K562 (cell line): Measurements from ENCODE around the gene C12orf60. TPM values are rescaled to one million over a fixed set of nuclear protein-coding genes. Genes with fewer than 3 reads are reported as not detected.

Experiments
- BDP1 ChIP-seq: IDR thresholded peaks from 3 replicates; pipeline ENCODE4 v1.6.1; 2011; ENCODE audit not compliant: insufficient read length, insufficient read depth
- COPS2 ChIP-seq: fragments of 450-650 bp; conservative IDR thresholded peaks from 2 replicates; pipeline ENCODE4 v1.6.1; 2016; ENCODE audit warnings: mild to moderate bottlenecking, moderate library complexity
- CTCFL ChIP-seq: IDR thresholded peaks from 2 replicates; pipeline ENCODE4 v1.6.1; 2011; ENCODE audit warnings: borderline replicate concordance, low read depth, mild to moderate bottlenecking, moderate library complexity, low read length; ENCODE audit not compliant: insufficient read depth, poor library complexity, severe bottlenecking
- DLX4 ChIP-seq: fragments of 250-450 bp; sonication (Bioruptor Pico); IDR thresholded peaks from 2 replicates; pipeline ENCODE4 v1.6.1; 2021; ENCODE audit warnings: mild to moderate bottlenecking
- ETV1 ChIP-seq: fragments of 450-650 bp; conservative IDR thresholded peaks from 2 replicates; pipeline ENCODE4 v1.6.1; 2016; ENCODE audit warnings: missing genetic modification characterization, control low read depth, low read depth, missing compliant biosample characterization
- FOXK1 ChIP-seq: sonication (generic); formaldehyde crosslinking; IDR thresholded peaks from 2 replicates; pipeline ENCODE4 v1.8.0; 2022; ENCODE audit warnings: missing genetic modification reagents, mild to moderate bottlenecking, borderline replicate concordance
- HMG20B ChIP-seq: fragments of 250-450 bp; sonication (Bioruptor Pico); IDR thresholded peaks from 2 replicates; pipeline ENCODE4 v1.5.0; 2021; ENCODE audit warnings: mild to moderate bottlenecking
- IRF9 ChIP-seq: fragments of 450-650 bp; IDR thresholded peaks from 2 replicates; pipeline ENCODE4 v1.6.1; 2016; ENCODE audit warnings: missing biosample characterization, missing genetic modification characterization
- MYC ChIP-seq, 2 experiments: fragments of 250-450 bp in 1 of 2; sonication (Bioruptor Pico) in 1 of 2; IDR thresholded peaks; 2 replicates each; pipeline versions ENCODE4 v1.5.1 to v1.6.1; 2012 to 2021; ENCODE audit warnings: low read depth in 2 of 2, borderline replicate concordance in 1 of 2, improper control_type of control experiment in 1 of 2, low read length in 1 of 2, mild to moderate bottlenecking in 1 of 2, moderate library complexity in 1 of 2
- NR4A1 ChIP-seq, 2 experiments: fragments of 250-450 bp in 1 of 2; fragments of 450-650 bp in 1 of 2; sonication (Bioruptor Pico) in 1 of 2; IDR thresholded peaks; 2 replicates each; pipeline versions ENCODE4 v1.4.0 to v1.6.1; 2016 to 2020; ENCODE audit warnings: mild to moderate bottlenecking in 2 of 2, missing compliant biosample characterization in 1 of 2, missing genetic modification characterization in 1 of 2, moderate library complexity in 1 of 2
- POLR2AphosphoS2 ChIP-seq: IDR thresholded peaks from 2 replicates; pipeline ENCODE4 v1.6.1; 2012; ENCODE audit warnings: low read length, improper control_type of control experiment
- PTTG1 ChIP-seq: fragments of 450-650 bp; IDR thresholded peaks from 2 replicates; pipeline ENCODE4 v1.6.1; 2016; ENCODE audit warnings: low read depth, mild to moderate bottlenecking, missing genetic modification characterization, missing compliant biosample characterization
- RFX5 ChIP-seq: IDR thresholded peaks from 2 replicates; pipeline ENCODE4 v1.6.1; 2011; ENCODE audit warnings: low read depth, mild to moderate bottlenecking, improper control_type of control experiment, low read length
- SIX5 ChIP-seq, 2 experiments: IDR thresholded peaks; 2 replicates each; pipeline ENCODE4 v1.6.1; 2011; ENCODE audit warnings: low read length in 2 of 2, borderline replicate concordance in 1 of 2, low read depth in 1 of 2, mild to moderate bottlenecking in 1 of 2, moderate library complexity in 1 of 2; ENCODE audit not compliant: insufficient read depth in 1 of 2
- SMARCA4 ChIP-seq: fragments of 450-650 bp; IDR thresholded peaks from 2 replicates; pipeline ENCODE4 v1.6.1; 2016
- SUPT5H ChIP-seq: fragments of 450-650 bp; IDR thresholded peaks from 2 replicates; pipeline ENCODE4 v1.6.1; 2016
- TCF3 ChIP-seq: sonication (generic); formaldehyde crosslinking; IDR thresholded peaks from 2 replicates; pipeline ENCODE4 v1.4.0; 2020; ENCODE audit warnings: mild to moderate bottlenecking, missing genetic modification reagents
- TEAD2 ChIP-seq: fragments of 450-650 bp; IDR thresholded peaks from 2 replicates; pipeline ENCODE4 v1.6.1; 2016; ENCODE audit warnings: missing genetic modification characterization, control low read depth, missing compliant biosample characterization
- TSC22D4 ChIP-seq: fragments of 450-650 bp; IDR thresholded peaks from 2 replicates; pipeline ENCODE4 v1.6.1; 2016; ENCODE audit warnings: missing genetic modification characterization, missing biosample characterization, control low read depth
- ZNF124 ChIP-seq: sonication (generic); formaldehyde crosslinking; IDR thresholded peaks from 2 replicates; pipeline ENCODE4 v1.8.1; 2022; ENCODE audit warnings: missing genetic modification reagents
- ZNF24 ChIP-seq: fragments of 450-650 bp; IDR thresholded peaks from 2 replicates; pipeline ENCODE4 v1.6.1; 2016
- ZNF280A ChIP-seq: fragments of 450-650 bp; IDR thresholded peaks from 2 replicates; pipeline ENCODE4 v1.6.1; 2018; ENCODE audit warnings: mild to moderate bottlenecking, low read depth; ENCODE audit not compliant: partially characterized antibody
- ZSCAN29 ChIP-seq: fragments of 450-650 bp; IDR thresholded peaks from 2 replicates; pipeline ENCODE4 v1.6.1; 2017
- polyA plus RNA-seq, 8 experiments: library from polyadenylated mRNA; depleted of rRNA in 4 of 8; stranded (reverse) in 5 of 8; unstranded in 3 of 8; fragments of >200 nt; fragmentation: Nextera tagmentation in 2 of 8; fragmentation: Illumina TruSeq in 1 of 8; extraction: Ambion mirVana in 2 of 8; extraction: Trizol in 1 of 8; gene quantifications; 2 replicates each; pipeline versions ENCODE4 v1.2.1 to v1.2.3, GENCODE V29; 2011 to 2014; ENCODE audit warnings: inconsistent platforms in 1 of 8, missing spikeins in 1 of 8
- total RNA-seq, 7 experiments: library from RNA; depleted of rRNA in 6 of 7; stranded (reverse); fragments of >200 nt in 6 of 7; fragmentation: Illumina TruSeq in 2 of 7; extraction: Trizol in 2 of 7; gene quantifications; 2 replicates each; pipeline versions ENCODE4 v1.2.1 to v1.2.3, GENCODE V29; 2011 to 2021; ENCODE audit warnings: low replicate concordance in 1 of 7

C12orf60 gene
- total and polyA plus RNA-seq, 9 of the 15 experiments (the other 6 are each of a cell fraction or from before 2014, with no cell fraction given) = 0.41 to 4.4 (median 2.5) TPM

- TF ChIP-seq ZNF280A (no peak), TSC22D4 (tag) (no peak), COPS2 (no peak), IRF9 (no peak), ZNF124 (CRISPR knock-in tag) (no peak), SIX5 (IDR thresholded peaks at IDR 0.05; ENCODE audit: borderline replicate concordance in 1 of 2, insufficient read depth in 1 of 2, low read depth in 1 of 2, low read length in 2 of 2) (no peak), ETV1 (tag) (no peak), ZSCAN29 (no peak), PTTG1 (no peak), NR4A1 (CRISPR knock-in tag; IDR thresholded peaks at IDR 0.05) (no peak), NR4A1 (tag; IDR thresholded peaks at IDR 0.05) (no peak), HMG20B (CRISPR knock-in tag) (no peak), FOXK1 (no peak), MYC (IDR thresholded peaks at IDR 0.05; ENCODE audit: low read depth, low read length) (no peak), MYC (CRISPR knock-in tag; IDR thresholded peaks at IDR 0.05; ENCODE audit: borderline replicate concordance, low read depth) (no peak), BDP1 (no peak), TEAD2 (no peak), CTCFL (no peak), SUPT5H (no peak), TCF3 (no peak), SMARCA4 (0 out of 2 replicates have a peak, but pooled peaks have one; percentile 18), RFX5 (no peak), ZNF24 (no peak), DLX4 (no peak), POLR2AphosphoS2 (no peak)
Observed at GRCh38 chr12:14803830-14804160, 325 bp downstream of the C12orf60 start (continued).
